Left cardiac atrium (tissue), 4 donors: Measurements from ENCODE around the gene SEL1L3. TPM values are rescaled to one million over a fixed set of nuclear protein-coding genes. Genes with fewer than 3 reads are reported as not detected.

ENCODE experiments used
- ATAC-seq, 2 donors: fragments of 200-7000 bp; cut with Tn5 transposase; one replicate each; pipeline ENCODE4 v1.9.1; 2020; ENCODE audit warnings: mild to moderate bottlenecking in 2 of 2, moderate library complexity in 2 of 2
- DNase-seq: peaks from one replicate; pipeline ENCODE4 v3.0.0-alpha.2; 2020
- intact Hi-C, 2 donors: fragments of 100-400 bp; cut with DNase I; formaldehyde crosslinking; loops; one replicate each; pipeline versions ENCODE4 v1.14.1 to v1.15.1; 2022 to 2023
- total RNA-seq, 2 donors: library from RNA; stranded (reverse); fragmentation: NEBNext Ultra II Directional; extraction: Animal tissue kit (Norgen Biotek cat#: 25700); gene quantifications; one replicate each; pipeline ENCODE4 v1.2.1, GENCODE V29; 2021
- donor health status: DM: no; HTN: yes; CAD: no.
- donor health status: DM: no; HTN: yes; CAD: no; lungs with severe emphysema.
- donor health status: DM: yes; HTN: yes; CAD: no.
- donor health status: Dilated cardiomyopathy.

Gene SEL1L3
- total RNA-seq, 2 donors from 2014 or later = 5.6 to 6.6 TPM

- ATAC-seq (no peak), DNase-seq (no peak)
- intact Hi-C loops = no loop called here
Observed at GRCh38 chr4:25773358-25773757, 89.4 kb downstream of the SEL1L3 start.

DNA sequence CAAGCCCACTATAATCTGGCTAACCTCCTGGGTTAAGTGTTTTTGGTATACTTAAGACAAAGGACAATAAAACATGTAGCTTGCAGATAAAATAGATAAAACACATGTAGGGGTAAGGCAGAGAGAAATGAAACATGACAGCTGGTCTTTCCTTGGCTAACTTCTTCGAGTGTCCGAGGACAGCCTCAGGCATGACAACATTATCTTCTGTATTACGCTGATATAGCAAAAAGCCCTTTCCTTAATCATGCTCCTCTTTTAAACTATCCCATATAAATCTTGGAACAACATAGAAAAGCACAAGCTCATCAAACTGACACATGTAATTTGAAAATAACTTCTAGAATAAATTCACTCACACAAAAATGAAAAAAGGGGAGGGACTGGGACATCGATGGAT, 91.1 kb downstream of the SEL1L3 start:
- no peak for ATAC-seq

DNA sequence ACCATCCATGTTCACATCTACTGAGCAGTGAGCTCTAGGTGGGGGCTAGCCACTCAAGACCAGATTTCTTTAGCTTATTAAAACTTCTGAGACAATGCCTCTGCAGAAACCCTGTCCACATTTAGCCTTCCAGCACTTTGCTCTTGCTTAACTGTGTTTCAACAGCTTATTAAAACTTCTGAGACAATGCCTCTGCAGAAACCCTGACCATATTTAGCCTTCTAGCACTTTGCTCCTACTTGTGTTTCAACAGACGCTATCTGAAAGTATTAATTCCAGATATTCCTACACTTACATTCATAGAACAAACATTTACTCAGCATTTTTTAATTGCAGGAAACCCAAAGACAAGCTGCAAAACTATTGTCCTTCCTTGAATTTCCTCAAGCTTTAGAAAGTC, 91.9 kb downstream of the SEL1L3 start:
- no peak for DNase-seq
- peak in 1 of 2 donors; percentile 39 for ATAC-seq
- intact Hi-C loops = no loop called here

More for the DNA sequence above, 91.1 kb downstream of the SEL1L3 start:
- DNase-seq = no peak
- intact Hi-C loops = no loop called here

- intact Hi-C loops = loop anchor here in 1 of 2 donors (5.0 kb wide), 1 partner anchor 327 kb away; no protein-coding TSS in a partner anchor
- peak; percentile 60 to 80 for ATAC-seq
- DNase-seq = no peak
Observed at GRCh38 chr4:25769251-25769650, 93.5 kb downstream of the SEL1L3 start.

DNA sequence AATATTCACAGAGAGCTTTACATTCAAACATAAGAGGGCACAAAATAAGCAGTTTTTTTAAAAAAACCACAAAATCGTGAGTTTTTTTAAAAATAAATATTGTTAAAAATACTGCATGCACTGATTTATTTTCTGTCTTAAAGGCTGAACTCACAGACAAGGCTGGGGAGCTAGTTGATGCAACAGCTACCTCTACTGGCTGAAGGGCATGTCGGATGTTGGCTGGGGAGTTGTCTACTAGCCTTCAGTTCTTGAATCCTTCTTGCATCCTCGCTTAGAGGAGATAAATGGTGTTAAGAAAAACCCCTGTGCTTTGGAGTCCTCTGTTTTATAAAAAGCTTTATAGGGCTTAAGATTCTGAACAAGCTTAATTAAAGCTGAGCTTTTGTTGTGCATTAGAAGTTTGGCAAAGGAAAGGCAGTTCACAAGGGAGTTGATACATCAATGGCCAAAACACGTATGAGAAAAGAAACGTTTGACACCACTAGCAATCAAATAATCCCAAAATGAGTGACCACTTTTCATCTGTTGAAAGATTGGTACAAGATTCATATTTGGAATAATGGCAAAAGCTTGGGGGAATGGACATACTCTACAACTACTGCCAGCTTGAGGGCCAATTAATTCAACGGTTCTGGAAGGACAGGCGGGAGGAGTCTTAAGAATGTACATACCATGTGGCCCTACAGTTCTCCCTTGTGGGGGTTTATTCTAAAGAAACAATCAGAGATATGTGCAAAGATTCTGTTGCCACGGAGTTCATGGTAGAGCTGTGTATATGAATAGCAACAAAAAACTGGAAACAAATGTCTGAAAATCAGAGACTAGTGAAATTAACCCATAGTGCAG, 94.7 kb downstream of the SEL1L3 start:
- DNase-seq (peak; percentile 55), ATAC-seq (peak; percentile 83 to 87)
- intact Hi-C loops = loop anchor here (1.0 to 5.0 kb wide), 2 partner anchors 326 to 328 kb away; no protein-coding TSS in a partner anchor

DNA sequence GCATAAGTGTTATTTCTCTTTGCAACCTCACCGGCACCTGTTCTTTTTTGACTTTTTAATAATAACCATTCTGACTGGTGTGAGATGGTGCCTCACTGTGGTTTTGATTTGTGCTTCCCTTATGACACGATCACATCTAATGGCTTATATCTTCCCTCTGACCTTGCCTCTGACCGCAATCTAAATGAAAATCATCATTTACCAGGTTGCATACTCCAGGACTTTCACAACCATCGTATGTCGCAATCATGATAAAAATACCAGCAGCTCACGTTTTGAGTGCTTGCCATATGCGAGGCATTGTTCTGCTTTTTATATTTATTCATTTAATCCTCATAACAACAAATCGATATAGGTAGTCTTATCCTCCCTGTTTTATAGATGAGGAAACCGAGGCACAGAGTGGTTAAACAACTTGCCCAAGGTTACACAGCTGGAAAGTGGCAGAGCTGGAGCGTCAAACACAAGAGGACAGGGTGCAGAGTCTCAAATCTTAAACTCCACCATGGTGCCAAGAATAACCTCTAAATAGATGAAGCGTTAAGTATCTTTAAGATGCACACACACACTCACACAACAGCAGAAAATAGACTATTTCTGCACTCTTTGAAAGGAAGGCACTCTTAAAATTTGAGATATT, 102.2 kb downstream of the SEL1L3 start:
- DNase-seq = no peak
- intact Hi-C loops = no loop called here
- no peak for ATAC-seq

GRCh38 chr4:25760048-25760447, 102.7 kb downstream of the SEL1L3 start:
- intact Hi-C loops = no loop called here
- DNase-seq (no peak), ATAC-seq (no peak)

- ATAC-seq = no peak
- intact Hi-C loops = no loop called here
- no peak for DNase-seq
Observed at GRCh38 chr4:25759101-25759500, 103.7 kb downstream of the SEL1L3 start.

- DNase-seq (no peak), ATAC-seq (no peak)
- intact Hi-C loops = no loop called here
Observed at GRCh38 chr4:25757452-25757851, 105.3 kb downstream of the SEL1L3 start.

DNA sequence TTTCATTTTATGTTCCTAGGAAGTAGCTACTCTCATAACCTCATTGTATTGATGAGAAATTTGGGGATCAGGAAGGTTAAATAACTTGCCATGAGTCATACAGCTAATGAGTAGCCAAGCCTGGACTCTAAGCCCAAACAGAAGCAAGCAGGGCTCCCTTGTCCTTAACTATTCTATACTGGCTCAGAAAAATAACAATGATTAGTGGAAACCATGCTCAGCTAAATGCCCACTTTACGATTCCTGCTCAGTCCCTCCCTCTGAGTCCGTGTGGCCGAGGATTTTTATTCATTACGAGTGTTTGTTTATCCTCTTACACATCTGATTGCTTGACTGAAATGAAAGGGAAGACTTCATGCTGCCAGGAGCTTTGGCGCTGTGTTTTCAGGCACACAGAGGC, 106.3 kb downstream of the SEL1L3 start:
- ATAC-seq = no peak
- DNase-seq = no peak
- intact Hi-C loops = no loop called here

- intact Hi-C loops = no loop called here
- ATAC-seq (no peak), DNase-seq (no peak)
Observed at GRCh38 chr4:25755911-25756310, 106.9 kb downstream of the SEL1L3 start.

DNA sequence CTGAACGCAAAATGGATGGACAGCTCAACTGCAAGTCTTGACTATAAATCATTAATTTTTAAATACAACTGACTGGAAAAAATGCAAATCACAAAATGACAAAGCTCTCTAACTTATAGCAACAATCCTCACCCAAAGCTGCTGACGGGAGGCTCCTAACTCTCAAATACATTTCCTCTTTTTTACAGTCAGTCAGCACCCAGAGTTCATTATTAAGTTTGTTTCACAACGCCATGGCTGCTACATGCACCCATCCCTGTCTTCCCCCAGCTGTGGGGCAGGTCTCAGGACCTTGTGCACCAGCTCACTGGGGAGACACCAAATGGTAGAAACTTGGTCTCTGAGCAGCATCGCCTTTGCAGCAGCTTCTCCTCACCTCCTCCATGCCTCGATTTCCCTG, 109.5 kb downstream of the SEL1L3 start:
- no peak for ATAC-seq

DNA sequence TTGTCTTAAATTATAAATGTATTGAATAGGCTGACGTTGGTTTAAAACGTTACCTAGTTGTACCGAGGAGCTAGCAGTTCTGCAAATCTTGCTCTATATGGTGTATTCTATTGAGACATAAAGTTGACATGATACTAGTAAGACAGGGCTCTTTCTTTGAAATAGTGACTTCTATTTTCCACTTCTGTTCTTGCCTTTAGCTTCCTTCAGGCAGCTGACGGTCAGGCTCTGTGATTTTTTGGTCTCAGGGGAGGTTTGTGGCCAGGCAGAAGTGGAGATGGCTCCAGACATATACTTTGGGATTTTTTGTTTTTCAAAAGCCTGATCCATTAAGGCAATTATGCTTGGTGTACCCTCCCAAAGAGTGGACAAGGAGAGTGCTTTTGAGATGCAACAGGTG, 111.9 kb downstream of the SEL1L3 start:
- ATAC-seq (no peak), DNase-seq (no peak)
- intact Hi-C loops = no loop called here

More for the DNA sequence above, 109.5 kb downstream of the SEL1L3 start:
- DNase-seq = no peak
- intact Hi-C loops = no loop called here

GRCh38 chr4:25749150-25749794, 113.5 kb downstream of the SEL1L3 start:
- intact Hi-C loops = no loop called here
- ATAC-seq (no peak), DNase-seq (no peak)

DNA sequence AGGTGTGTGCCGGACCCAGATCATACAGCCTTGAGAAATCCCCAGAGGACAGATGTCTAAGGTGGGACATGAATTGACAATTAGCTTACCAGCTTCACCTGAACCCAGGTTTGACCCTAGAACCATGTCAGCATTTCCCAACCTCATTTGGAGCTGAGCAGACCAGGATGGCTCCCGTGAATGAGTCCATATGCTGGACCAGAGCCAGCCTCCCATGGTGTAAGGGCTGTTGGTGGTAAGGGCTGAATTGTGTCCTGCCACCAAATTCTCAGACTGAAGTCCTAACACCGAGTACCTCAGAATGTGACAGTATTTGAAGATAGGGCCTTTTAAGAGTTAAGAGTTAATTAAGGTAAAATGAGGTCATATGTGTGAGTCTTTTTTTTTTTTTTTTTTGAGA, 118.8 kb downstream of the SEL1L3 start:
- DNase-seq = no peak
- ATAC-seq = no peak
- intact Hi-C loops = no loop called here

- DNase-seq = no peak
- intact Hi-C loops = no loop called here
- no peak for ATAC-seq
Observed at GRCh38 chr4:25729564-25729963, 133.2 kb downstream of the SEL1L3 start.

- DNase-seq (no peak), ATAC-seq (no peak)
- intact Hi-C loops = no loop called here
Observed at GRCh38 chr4:25728886-25729285, 133.9 kb downstream of the SEL1L3 start.

- ATAC-seq = no peak
- intact Hi-C loops = no loop called here
- DNase-seq = no peak
Observed at GRCh38 chr4:25727711-25728493, 134.9 kb downstream of the SEL1L3 start.

DNA sequence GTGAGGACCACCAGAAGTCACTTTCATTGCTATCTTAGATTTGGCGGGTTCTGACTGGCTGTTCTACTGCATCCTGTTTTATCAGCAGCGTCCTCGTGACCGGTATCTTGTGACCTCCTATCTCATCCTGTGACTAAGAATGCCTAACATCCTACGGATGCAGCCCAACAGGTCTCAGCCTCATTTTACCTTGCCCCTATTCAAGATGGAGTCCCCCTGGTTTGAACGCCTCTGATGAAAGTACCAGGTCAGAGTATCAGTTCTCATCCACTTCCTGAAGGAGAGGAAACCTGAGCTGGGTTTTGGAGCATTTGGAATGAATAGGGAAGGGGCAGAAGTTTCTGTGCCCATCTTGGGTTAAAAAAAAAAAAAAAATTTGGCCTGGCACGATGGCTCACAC, 136.9 kb downstream of the SEL1L3 start:
- no peak for DNase-seq
- intact Hi-C loops = no loop called here
- no peak for ATAC-seq
